ENCODE results near the gene CYP1A1.
"Not testable (repeated sequence)": the region's sequence is repeated elsewhere in the genome, so short reads cannot be mapped to it uniquely, and the experiment has no call there.

CYP1A1 gene

GRCh38 chr15:74752011-74752410 lies 26.7 kb upstream of the CYP1A1 start:
- H3K9me3 Mint-ChIP-seq, result no peaks in the 10 kb centered on the region
- H3K27ac Mint-ChIP-seq, result no peak overlapping the region
- no peak for DNase-seq
- no peaks in the 10 kb centered on the region for H3K36me3 Mint-ChIP-seq (ENCODE audit: low read depth)
- H3K4me1 Mint-ChIP-seq (ENCODE audit: low read depth), result no peaks in the 10 kb centered on the region
- H3K4me3 Mint-ChIP-seq, result no peak overlapping the region
- H3K27me3 Mint-ChIP-seq, result no peaks in the 10 kb centered on the region

GRCh38 chr15:74750751-74751150 lies 25.4 kb upstream of the CYP1A1 start:
- H3K4me1 Mint-ChIP-seq (ENCODE audit: low read depth), result no peaks in the 10 kb centered on the region
- no peaks in the 10 kb centered on the region for H3K36me3 Mint-ChIP-seq (ENCODE audit: low read depth)
- no peak overlapping the region for H3K27ac Mint-ChIP-seq
- H3K9me3 Mint-ChIP-seq, result no peaks in the 10 kb centered on the region
- DNase-seq, result no peak
- no peak overlapping the region for H3K4me3 Mint-ChIP-seq
- H3K27me3 Mint-ChIP-seq, result no peaks in the 10 kb centered on the region

GRCh38 chr15:74749832-74750231 lies 24.5 kb upstream of the CYP1A1 start:
- no peaks in the 10 kb centered on the region for H3K36me3 Mint-ChIP-seq (ENCODE audit: low read depth)
- no peaks in the 10 kb centered on the region for H3K27me3 Mint-ChIP-seq
- no peaks in the 10 kb centered on the region for H3K4me1 Mint-ChIP-seq (ENCODE audit: low read depth)
- no peak overlapping the region for H3K4me3 Mint-ChIP-seq
- no peak for DNase-seq
- H3K9me3 Mint-ChIP-seq, result no peaks in the 10 kb centered on the region
- no peak overlapping the region for H3K27ac Mint-ChIP-seq

DNA sequence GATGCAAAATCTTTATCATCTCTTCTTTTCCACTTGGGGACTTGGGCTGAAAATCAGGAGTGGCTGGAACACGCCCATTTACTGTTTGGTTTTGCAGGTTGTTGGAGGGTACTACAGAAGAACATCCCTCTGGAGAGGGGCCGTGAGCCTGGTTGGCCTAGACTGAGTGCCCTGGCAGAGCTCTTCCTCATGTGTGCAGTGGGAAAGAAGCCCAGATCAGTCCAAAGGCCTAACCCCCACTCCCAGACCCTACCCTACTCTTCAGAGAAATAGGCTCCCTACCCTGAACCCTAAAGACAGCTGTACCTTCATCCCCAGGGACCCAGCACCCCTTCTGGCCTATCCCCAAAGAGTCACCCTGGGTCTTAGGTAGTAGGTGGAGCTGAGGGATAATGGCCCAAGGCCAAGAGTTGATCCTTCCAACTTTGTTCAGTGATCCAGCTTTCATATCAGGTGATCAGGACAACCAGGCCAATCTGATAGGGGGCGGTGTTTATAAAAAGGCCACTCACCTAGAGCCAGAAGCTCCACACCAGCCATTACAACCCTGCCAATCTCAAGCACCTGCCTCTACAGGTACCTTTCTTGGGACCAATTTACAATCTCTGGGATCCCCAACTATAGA lies 23.1 kb upstream of the CYP1A1 start, which contains the start of gene CYP1A2:
CYP1A2 (plus strand) TSS at position 524 of the 625 bp plus-strand sequence. CDS start 894 bp downstream, outside the sequence.
- no peaks in the 10 kb centered on the region for H3K36me3 Mint-ChIP-seq (ENCODE audit: low read depth)
- DNase-seq, result no peak
- H3K4me1 Mint-ChIP-seq (ENCODE audit: low read depth), result no peaks in the 10 kb centered on the region
- no peak within 1 kb of the TSS for H3K4me3 Mint-ChIP-seq
- H3K9me3 Mint-ChIP-seq, result no peaks in the 10 kb centered on the region
- no peaks in the 10 kb centered on the region for H3K27me3 Mint-ChIP-seq
- H3K27ac Mint-ChIP-seq, result no peak within 1 kb of the TSS

GRCh38 chr15:74746389-74746788 lies 21.1 kb upstream of the CYP1A1 start:
- Mint-ChIP-seq H3K4me3 (no peak overlapping the region), H3K9me3 (peaks cover 5% of the 10 kb centered on the region), H3K36me3 (ENCODE audit: low read depth) (no peaks in the 10 kb centered on the region), H3K27ac (no peak overlapping the region), H3K27me3 (peaks cover 5% of the 10 kb centered on the region), H3K4me1 (ENCODE audit: low read depth) (no peaks in the 10 kb centered on the region)
- DNase-seq, result no peak

GRCh38 chr15:74742422-74742821 lies 17.1 kb upstream of the CYP1A1 start:
- Mint-ChIP-seq H3K4me1 (ENCODE audit: low read depth) (peaks cover 6% of the 10 kb centered on the region), H3K27me3 (peaks cover 14% of the 10 kb centered on the region), H3K4me3 (no peak overlapping the region), H3K27ac (no peak overlapping the region), H3K36me3 (ENCODE audit: low read depth) (no peaks in the 10 kb centered on the region), H3K9me3 (peaks cover 12% of the 10 kb centered on the region)
- no peak for DNase-seq

DNA sequence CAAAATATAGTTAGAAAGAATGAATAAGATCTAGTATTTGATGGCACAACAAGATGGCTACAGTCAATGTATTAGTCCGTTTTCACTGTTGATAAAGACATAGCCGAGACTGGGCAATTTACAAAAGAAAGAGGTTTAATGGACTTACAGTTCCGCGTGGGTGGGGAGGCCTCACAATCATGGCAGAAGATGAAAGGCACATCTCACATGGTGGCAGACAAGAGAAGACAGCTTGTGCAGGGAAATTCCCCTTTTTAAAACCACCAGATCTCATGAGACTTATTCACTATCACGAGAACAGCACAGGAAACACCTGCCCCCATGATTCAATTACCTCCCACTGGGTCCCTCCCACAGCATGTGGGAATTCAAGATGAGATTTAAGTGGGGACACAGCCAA lies 12.9 kb upstream of the CYP1A1 start:
- Mint-ChIP-seq H3K27me3 (peaks cover 43% of the 10 kb centered on the region), H3K9me3 (peaks cover 14% of the 10 kb centered on the region)
- not testable (repeated sequence) for H3K27ac Mint-ChIP-seq; H3K4me1 Mint-ChIP-seq (ENCODE audit: low read depth); DNase-seq; H3K36me3 Mint-ChIP-seq (ENCODE audit: low read depth); H3K4me3 Mint-ChIP-seq

DNA sequence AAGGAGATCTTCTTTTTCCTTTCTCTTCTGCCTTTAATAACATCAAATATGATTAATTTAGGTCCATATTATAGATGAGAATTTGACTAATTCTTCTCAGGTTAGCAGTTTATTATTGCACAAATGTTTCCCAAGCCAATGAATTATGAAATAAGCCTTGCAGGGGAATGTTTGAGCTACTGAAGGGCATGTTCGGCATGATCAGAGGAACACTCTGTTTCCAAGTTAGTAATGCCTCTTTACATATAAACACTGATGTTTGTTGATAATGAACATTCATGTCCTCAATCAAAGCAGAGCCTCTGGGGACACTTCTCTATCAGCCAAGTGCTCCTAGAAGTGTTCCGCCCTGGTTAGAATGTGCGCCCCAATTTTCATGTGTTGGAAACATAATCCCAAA lies 10.0 kb upstream of the CYP1A1 start:
- H3K4me3 Mint-ChIP-seq, result no peak overlapping the region
- H3K36me3 Mint-ChIP-seq (ENCODE audit: low read depth), result no peaks in the 10 kb centered on the region
- peaks cover 40% of the 10 kb centered on the region for H3K27me3 Mint-ChIP-seq
- H3K4me1 Mint-ChIP-seq (ENCODE audit: low read depth), result peaks cover 8% of the 10 kb centered on the region
- H3K9me3 Mint-ChIP-seq, result peaks cover 10% of the 10 kb centered on the region
- H3K27ac Mint-ChIP-seq, result no peak overlapping the region
- DNase-seq, result no peak

DNA sequence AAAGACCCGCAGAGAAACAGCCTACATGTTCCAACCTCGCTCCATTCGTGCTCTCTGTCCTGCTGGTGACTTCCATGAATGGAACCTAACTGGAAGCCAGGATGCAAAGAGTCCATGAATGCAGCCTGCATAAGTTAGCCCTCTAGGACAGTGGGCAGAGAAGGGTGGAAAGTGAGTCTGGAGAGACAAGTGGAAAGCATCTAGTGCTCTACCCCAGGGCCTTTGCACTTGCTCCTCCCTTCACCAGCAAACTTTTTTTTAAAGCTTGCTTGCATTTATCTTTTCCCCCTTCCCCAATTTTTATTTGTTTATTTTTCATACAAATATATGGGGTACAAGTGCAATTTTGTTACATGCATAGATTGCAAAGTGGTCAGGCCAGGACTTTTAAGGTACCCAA lies 7.9 kb upstream of the CYP1A1 start:
- DNase-seq, result no peak
- peaks cover 44% of the 10 kb centered on the region for H3K27me3 Mint-ChIP-seq
- peaks cover 8% of the 10 kb centered on the region for H3K9me3 Mint-ChIP-seq
- no peaks in the 10 kb centered on the region for H3K36me3 Mint-ChIP-seq (ENCODE audit: low read depth)
- no peak overlapping the region for H3K4me3 Mint-ChIP-seq
- no peak overlapping the region for H3K27ac Mint-ChIP-seq
- peaks cover 6% of the 10 kb centered on the region for H3K4me1 Mint-ChIP-seq (ENCODE audit: low read depth)

DNA sequence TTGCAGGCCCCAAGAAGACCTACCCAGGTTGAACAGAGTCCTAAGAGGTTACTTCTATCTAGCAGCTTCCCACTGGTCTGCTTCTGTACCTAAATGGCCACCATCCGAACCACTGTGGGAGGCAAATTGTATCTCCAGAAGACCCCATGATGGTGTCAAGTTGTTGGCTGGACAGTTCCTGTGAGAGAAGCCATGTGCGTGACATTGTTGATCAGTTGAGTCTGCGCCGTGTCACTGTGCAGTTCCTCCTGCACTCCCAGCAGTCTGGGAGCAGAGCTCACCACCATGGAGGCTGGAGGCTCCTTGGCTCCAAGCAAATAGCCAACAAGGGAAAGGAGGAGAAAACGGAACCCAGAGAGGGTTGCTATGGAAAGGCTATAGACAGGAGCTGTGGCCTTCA lies 7.5 kb upstream of the CYP1A1 start:
- Mint-ChIP-seq H3K27me3 (peaks cover 47% of the 10 kb centered on the region), H3K4me1 (ENCODE audit: low read depth) (peaks cover 2% of the 10 kb centered on the region), H3K4me3 (no peak overlapping the region), H3K27ac (no peak overlapping the region), H3K9me3 (peaks cover 4% of the 10 kb centered on the region), H3K36me3 (ENCODE audit: low read depth) (no peaks in the 10 kb centered on the region)
- DNase-seq, result no peak

DNA sequence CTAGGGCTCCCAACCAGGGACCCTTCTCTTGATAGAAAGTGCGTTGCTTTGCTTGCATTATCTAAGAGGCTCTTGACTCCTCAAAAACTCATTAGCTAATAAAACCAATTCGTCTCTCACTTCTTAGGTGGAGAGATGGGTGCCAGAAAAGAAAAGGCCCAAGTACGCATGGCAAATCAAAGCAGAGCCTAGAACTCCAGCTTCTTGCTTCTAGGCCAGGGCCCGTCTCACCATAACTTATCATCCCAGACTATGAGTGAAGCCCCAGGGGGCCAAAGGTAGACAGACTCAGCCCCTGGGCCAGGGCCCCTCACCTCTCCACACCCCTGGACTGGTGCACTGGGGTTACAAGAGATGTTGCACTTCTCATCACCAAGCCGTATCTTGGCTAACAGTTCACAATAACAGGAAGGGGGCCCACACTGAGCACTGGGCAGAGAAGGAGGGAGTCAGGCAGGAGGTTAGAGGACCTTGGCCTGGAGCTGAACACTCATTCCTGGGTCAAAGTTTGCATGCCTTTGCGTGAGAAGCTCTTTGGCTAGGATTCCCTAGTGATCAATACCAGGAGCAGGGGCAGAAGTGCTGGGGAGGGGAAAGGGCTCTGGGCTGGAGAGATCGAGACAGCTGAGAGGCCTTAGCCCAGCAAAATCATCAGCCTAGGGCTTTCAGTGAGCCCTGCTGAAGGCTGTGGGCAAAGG lies 5.4 kb upstream of the CYP1A1 start:
- Mint-ChIP-seq H3K27me3 (peaks cover 45% of the 10 kb centered on the region), H3K4me1 (ENCODE audit: low read depth) (peaks cover 8% of the 10 kb centered on the region), H3K4me3 (no peak overlapping the region), H3K27ac (no peak overlapping the region), H3K36me3 (ENCODE audit: low read depth) (no peaks in the 10 kb centered on the region), H3K9me3 (no peaks in the 10 kb centered on the region)
- no peak for DNase-seq

- H3K27me3 Mint-ChIP-seq, result peaks cover 33% of the 10 kb centered on the region
- not testable (repeated sequence) for H3K27ac Mint-ChIP-seq; DNase-seq; H3K4me3 Mint-ChIP-seq; H3K36me3 Mint-ChIP-seq (ENCODE audit: low read depth); H3K9me3 Mint-ChIP-seq
- peaks cover 12% of the 10 kb centered on the region for H3K4me1 Mint-ChIP-seq (ENCODE audit: low read depth)
Measured at GRCh38 chr15:74729372-74729771, 4.0 kb upstream of the CYP1A1 start.

DNA sequence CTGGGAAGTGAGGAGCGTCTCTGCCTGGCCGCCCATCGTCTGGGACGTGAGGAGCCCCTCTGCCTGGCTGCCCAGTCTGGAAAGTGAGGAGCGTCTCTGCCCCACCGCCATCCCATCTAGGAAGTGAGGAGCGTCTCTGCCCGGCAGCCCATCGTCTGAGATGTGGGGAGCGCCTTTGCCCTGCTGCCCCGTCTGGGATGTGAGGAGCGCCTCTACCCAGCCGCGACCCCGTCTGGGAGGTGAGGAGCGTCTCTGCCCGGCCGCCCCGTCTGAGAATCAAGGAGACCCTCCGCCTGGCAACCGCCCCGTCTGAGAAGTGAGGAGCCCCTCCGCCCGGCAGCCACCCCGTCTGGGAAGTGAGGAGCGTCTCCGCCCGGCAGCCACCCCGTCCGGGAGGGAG lies 3.4 kb upstream of the CYP1A1 start:
- H3K27ac Mint-ChIP-seq; DNase-seq; H3K9me3 Mint-ChIP-seq; H3K4me3 Mint-ChIP-seq; H3K36me3 Mint-ChIP-seq (ENCODE audit: low read depth): not testable (repeated sequence)
- H3K27me3 Mint-ChIP-seq, result peaks cover 27% of the 10 kb centered on the region
- H3K4me1 Mint-ChIP-seq (ENCODE audit: low read depth), result peaks cover 12% of the 10 kb centered on the region

- no peaks in the 10 kb centered on the region for H3K36me3 Mint-ChIP-seq (ENCODE audit: low read depth)
- peaks cover 25% of the 10 kb centered on the region for H3K27me3 Mint-ChIP-seq
- no peaks in the 10 kb centered on the region for H3K9me3 Mint-ChIP-seq
- DNase-seq, result no peak
- H3K27ac Mint-ChIP-seq, result no peak overlapping the region
- H3K4me1 Mint-ChIP-seq (ENCODE audit: low read depth), result peaks cover 12% of the 10 kb centered on the region
- H3K4me3 Mint-ChIP-seq, result no peak overlapping the region
Measured at GRCh38 chr15:74727727-74728126, 2.4 kb upstream of the CYP1A1 start.

- peaks cover 12% of the 10 kb centered on the region for H3K4me1 Mint-ChIP-seq (ENCODE audit: low read depth)
- peak overlapping the region; percentile 72 for H3K4me3 Mint-ChIP-seq
- no peak for DNase-seq
- peak overlapping the region; percentile 74 for H3K27ac Mint-ChIP-seq
- H3K36me3 Mint-ChIP-seq (ENCODE audit: low read depth), result no peaks in the 10 kb centered on the region
- H3K27me3 Mint-ChIP-seq, result peaks cover 25% of the 10 kb centered on the region
- H3K9me3 Mint-ChIP-seq, result no peaks in the 10 kb centered on the region
Measured at GRCh38 chr15:74726774-74727164, 1.4 kb upstream of the CYP1A1 start.
